SK-N-SH (cell line): Measurements from ENCODE around the gene SRSF5.

Experiments used
- CHD2 ChIP-seq: fragments of 150-350 bp; IDR thresholded peaks from 2 replicates; pipeline ENCODE4 v1.6.1; 2018; ENCODE audit warnings: low read length; ENCODE audit not compliant: partially characterized antibody
- EP300 ChIP-seq, 2 experiments: IDR thresholded peaks; 2 replicates each; pipeline versions ENCODE4 v1.4.0 to v1.6.1; 2012; ENCODE audit warnings: borderline replicate concordance in 1 of 2, low read depth in 1 of 2, low read length in 1 of 2
- NFIC ChIP-seq: IDR thresholded peaks from 2 replicates; pipeline ENCODE4 v1.4.0; 2012; ENCODE audit warnings: borderline replicate concordance
- POLR2AphosphoS5 ChIP-seq: IDR thresholded peaks from 2 replicates; pipeline ENCODE4 v1.6.1; 2012; ENCODE audit warnings: low read depth, low read length
- RCOR1 ChIP-seq: fragments of 150-350 bp; IDR thresholded peaks from 2 replicates; pipeline ENCODE4 v1.6.1; 2017; ENCODE audit warnings: antibody characterized with exemption, low read length
- RFX5 ChIP-seq: IDR thresholded peaks from 2 replicates; pipeline ENCODE4 v1.6.1; 2012; ENCODE audit warnings: mild to moderate bottlenecking, improper control_type of control experiment, low read length
- TAF1 ChIP-seq: IDR thresholded peaks from 2 replicates; pipeline ENCODE4 v1.6.1; 2012; ENCODE audit warnings: low read depth, mild to moderate bottlenecking, low read length, moderate library complexity, borderline replicate concordance
- TF ChIP-seq, protein P1 (sequence below): fragments of 200-600 bp; sonication (generic); IDR thresholded peaks from 2 replicates; pipeline ENCODE4 v1.6.1; 2017; ENCODE audit warnings: antibody characterized with exemption, mild to moderate bottlenecking, moderate library complexity
- TF ChIP-seq, protein P2 (sequence below): fragments of 150-350 bp; IDR thresholded peaks from 2 replicates; pipeline ENCODE4 v1.6.1; 2016; ENCODE audit warnings: mild to moderate bottlenecking, low read depth, low read length

DNA sequence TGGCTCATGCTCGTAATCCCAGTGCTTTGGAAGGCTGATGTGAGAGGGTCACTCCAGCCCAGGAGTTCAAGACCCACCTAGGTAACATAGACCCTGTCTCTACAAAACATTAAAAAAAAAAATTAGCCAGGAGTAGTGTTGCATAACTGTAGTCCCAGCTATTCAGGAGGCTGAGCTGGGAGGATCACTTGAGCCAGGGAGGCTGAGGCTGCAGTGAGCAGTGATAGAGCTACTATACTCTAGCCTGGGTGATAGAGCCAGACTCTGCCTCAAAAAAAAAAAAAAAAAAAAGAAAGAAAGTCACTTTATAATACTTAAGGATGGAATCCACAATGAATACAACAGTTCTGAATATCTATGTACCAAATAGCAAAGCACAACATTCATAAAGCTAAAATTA lies 40.2 kb downstream of the SRSF5 start:
- TF ChIP-seq, protein P1, sequence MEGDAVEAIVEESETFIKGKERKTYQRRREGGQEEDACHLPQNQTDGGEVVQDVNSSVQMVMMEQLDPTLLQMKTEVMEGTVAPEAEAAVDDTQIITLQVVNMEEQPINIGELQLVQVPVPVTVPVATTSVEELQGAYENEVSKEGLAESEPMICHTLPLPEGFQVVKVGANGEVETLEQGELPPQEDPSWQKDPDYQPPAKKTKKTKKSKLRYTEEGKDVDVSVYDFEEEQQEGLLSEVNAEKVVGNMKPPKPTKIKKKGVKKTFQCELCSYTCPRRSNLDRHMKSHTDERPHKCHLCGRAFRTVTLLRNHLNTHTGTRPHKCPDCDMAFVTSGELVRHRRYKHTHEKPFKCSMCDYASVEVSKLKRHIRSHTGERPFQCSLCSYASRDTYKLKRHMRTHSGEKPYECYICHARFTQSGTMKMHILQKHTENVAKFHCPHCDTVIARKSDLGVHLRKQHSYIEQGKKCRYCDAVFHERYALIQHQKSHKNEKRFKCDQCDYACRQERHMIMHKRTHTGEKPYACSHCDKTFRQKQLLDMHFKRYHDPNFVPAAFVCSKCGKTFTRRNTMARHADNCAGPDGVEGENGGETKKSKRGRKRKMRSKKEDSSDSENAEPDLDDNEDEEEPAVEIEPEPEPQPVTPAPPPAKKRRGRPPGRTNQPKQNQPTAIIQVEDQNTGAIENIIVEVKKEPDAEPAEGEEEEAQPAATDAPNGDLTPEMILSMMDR = no peak
- no peak for TF ChIP-seq RFX5
- TF ChIP-seq RCOR1 = no peak
- no peak for TF ChIP-seq POLR2AphosphoS5
- TF ChIP-seq EP300 (IDR thresholded peaks at IDR 0.05; ENCODE audit: borderline replicate concordance in 1 of 2, low read depth in 1 of 2, low read length in 1 of 2) = no peak
- no peak for TF ChIP-seq TAF1
- no peak for TF ChIP-seq NFIC
- TF ChIP-seq, protein P2, sequence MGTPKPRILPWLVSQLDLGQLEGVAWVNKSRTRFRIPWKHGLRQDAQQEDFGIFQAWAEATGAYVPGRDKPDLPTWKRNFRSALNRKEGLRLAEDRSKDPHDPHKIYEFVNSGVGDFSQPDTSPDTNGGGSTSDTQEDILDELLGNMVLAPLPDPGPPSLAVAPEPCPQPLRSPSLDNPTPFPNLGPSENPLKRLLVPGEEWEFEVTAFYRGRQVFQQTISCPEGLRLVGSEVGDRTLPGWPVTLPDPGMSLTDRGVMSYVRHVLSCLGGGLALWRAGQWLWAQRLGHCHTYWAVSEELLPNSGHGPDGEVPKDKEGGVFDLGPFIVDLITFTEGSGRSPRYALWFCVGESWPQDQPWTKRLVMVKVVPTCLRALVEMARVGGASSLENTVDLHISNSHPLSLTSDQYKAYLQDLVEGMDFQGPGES = no peak
- no peak for TF ChIP-seq CHD2
